ENCODE results near the gene GZMA. TPM values are rescaled to one million over a fixed set of nuclear protein-coding genes. Genes with fewer than 3 reads are reported as not detected.
"Not testable (repeated sequence)": the region's sequence is repeated elsewhere in the genome, so short reads cannot be mapped to it uniquely, and the experiment has no call there.

GZMA gene
- total RNA-seq: 87.6 and 91.2 TPM in 2 replicates

DNA sequence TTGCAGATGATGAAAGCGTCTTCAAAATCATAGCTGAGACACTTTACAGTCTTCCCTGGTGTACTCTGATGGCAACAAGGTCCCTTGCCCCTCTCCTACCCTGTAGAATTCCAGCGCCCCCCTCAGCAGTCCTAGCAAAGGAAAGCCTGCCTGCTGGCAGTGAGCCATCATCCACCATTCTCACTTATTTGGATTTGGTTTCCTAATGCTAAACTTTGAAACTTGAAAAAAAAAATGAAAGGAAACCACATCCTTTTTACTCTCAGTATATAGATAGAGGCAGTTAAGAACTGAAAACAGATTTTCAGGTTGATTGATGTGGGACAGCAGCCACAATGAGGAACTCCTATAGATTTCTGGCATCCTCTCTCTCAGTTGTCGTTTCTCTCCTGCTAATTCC is at the start of gene GZMA:
Gene GZMA, plus strand, starts transcription at position 299 of the 400 bp plus-strand sequence. Its CDS starts 37 bp downstream, at position 336.
- Mint-ChIP-seq H3K4me1 (peaks cover 79% of the 10 kb centered on the region), H3K36me3 (ENCODE audit: low read depth) (peaks cover 54% of the 10 kb centered on the region), H3K4me3 (peak within 1 kb of the TSS; percentile 80), H3K9me3 (peaks cover 25% of the 10 kb centered on the region), H3K27ac (peak within 1 kb of the TSS; percentile 89), H3K27me3 (peaks cover 1% of the 10 kb centered on the region)
- DNase-seq: peak; percentile 86
- intact Hi-C loops (cut with micrococcal nuclease): loop anchor here (1.0 to 2.0 kb wide), 5 partner anchors 30 to 200 kb away; no protein-coding TSS in a partner anchor

DNA sequence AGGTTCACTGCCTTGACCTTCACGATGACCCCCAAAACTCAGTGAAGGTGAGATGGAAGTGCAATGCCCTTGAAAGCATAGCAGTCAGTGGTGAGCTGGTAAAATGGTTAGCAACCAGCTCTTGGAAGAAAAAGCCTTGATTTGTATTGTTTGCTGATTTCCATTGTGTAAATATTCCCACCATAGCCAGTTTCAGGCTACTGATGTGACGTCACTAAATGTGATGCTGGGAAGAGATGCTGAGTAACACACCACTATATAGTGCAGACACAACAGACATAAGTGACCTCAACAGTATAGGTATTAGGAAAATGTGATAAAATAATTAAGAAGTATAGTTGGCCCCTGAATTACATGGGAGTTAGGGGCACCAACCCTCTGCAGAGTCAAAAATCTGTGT is 47.3 kb upstream of the GZMA start:
- H3K27ac Mint-ChIP-seq: no peak overlapping the region

DNA sequence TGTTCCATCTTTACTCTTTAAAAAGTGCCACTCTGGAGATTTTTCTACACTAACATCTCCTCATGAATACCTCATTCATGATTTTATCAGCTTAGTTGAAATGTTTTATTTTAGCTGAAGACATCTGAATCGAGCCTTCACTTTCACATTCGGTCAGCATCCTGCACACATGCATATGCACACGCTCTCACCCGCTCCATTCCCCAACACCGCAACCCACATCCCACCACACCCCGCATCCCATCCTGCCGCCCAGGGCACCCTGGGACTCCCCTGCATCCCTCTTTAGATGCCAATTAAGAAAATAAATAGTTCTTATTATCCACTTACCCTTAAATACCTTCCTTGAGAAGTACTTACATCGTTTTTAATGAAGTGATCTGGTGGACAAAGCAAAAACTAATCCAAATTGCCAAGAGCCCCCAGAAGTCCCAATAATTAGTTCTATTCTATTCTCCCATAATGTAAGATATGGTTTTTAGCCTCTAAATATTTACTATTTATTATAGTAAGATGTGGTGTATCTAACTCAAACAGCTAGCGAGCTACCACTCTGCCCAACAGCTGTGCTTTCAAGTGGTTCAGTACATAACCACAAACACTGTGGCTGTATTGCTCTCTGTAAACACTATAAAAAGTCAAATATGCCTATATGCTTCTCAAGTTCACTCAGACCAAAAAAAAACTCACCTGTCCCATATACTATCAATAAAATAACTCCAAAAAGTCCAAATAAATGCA is 40.2 kb upstream of the GZMA start:
- intact Hi-C loops (cut with micrococcal nuclease): loop anchor here (1.0 kb wide), 3 partner anchors 10 to 40 kb away; partner anchors contain the start of gene GZMA
- Mint-ChIP-seq H3K27me3 (no peaks in the 10 kb centered on the region), H3K36me3 (ENCODE audit: low read depth) (peaks cover 38% of the 10 kb centered on the region)

More for the DNA sequence above, 47.3 kb upstream of the GZMA start:
- no peak overlapping the region for H3K4me3 Mint-ChIP-seq
- intact Hi-C loops (cut with micrococcal nuclease): no loop called here
- H3K9me3 Mint-ChIP-seq: peaks cover 37% of the 10 kb centered on the region
- peaks cover 47% of the 10 kb centered on the region for H3K36me3 Mint-ChIP-seq (ENCODE audit: low read depth)
- no peaks in the 10 kb centered on the region for H3K27me3 Mint-ChIP-seq
- peaks cover 27% of the 10 kb centered on the region for H3K4me1 Mint-ChIP-seq
- no peak for DNase-seq

DNA sequence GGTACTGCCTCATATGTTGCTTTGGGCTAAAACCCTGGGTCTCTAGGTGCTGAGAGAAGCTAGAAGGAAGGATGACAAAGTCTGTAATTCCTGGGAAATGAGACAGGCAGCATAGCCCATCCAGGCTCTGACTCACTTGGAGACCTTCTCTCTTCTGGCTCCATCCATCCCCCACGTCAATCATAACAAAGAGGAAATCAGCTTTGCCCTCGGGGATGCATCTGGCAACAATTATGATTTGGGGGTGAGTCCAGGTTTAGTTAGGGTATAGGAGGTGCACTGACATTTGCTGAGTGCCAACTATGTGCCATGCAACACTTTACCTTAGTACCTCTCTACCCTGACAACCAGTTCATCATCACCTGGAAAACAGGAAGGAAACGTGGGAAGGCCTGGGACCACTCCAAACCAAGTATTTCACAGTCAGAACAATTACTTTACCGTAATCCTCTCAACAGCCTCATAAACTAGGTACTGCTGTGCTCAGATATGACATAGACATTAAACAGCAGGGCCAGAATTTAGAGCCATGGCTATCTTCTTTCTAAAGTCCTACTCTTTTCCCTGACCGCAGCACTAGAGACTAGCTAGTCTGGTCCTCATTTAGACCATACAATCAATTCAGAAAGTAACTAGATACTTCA is 39.1 kb upstream of the GZMA start:
- peaks cover 70% of the 10 kb centered on the region for H3K4me1 Mint-ChIP-seq
- intact Hi-C loops (cut with micrococcal nuclease): no loop called here

More for the DNA sequence above, 40.2 kb upstream of the GZMA start:
- Mint-ChIP-seq H3K4me3 (peak overlapping the region; percentile 85), H3K9me3 (peaks cover 28% of the 10 kb centered on the region), H3K27ac (peak overlapping the region; percentile 94), H3K4me1 (peaks cover 68% of the 10 kb centered on the region)
- peak; percentile 94 for DNase-seq

DNA sequence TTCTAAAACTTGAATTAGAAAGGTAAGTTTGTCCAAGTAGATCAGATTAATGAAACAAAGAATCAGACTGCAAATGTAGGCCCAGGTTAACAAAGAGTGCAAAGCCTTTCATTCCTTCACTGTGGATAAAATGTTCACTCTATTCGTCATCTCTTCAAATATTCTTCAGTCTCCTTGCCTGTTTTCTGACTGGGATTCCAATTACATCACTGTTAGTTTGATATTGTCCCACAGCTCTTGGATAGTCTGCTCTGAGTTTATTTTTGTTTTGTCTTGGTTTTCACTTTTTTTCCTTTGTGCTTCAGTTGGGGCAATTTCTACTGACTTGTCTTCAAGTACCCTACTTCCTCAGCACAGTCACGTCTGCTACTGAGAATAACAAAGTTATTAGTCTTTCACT is 38.5 kb upstream of the GZMA start:
- no peak for DNase-seq
- peaks cover 23% of the 10 kb centered on the region for H3K9me3 Mint-ChIP-seq
- peak overlapping the region; percentile 30 for H3K27ac Mint-ChIP-seq
- H3K27me3 Mint-ChIP-seq: no peaks in the 10 kb centered on the region
- H3K4me3 Mint-ChIP-seq: peak overlapping the region; percentile 10
- H3K4me1 Mint-ChIP-seq: peaks cover 66% of the 10 kb centered on the region
- peaks cover 26% of the 10 kb centered on the region for H3K36me3 Mint-ChIP-seq (ENCODE audit: low read depth)
- intact Hi-C loops (cut with micrococcal nuclease): no loop called here

More for the DNA sequence above, 39.1 kb upstream of the GZMA start:
- DNase-seq: no peak
- Mint-ChIP-seq H3K4me3 (peak overlapping the region; percentile 85), H3K27ac (no peak overlapping the region), H3K36me3 (ENCODE audit: low read depth) (peaks cover 31% of the 10 kb centered on the region), H3K27me3 (no peaks in the 10 kb centered on the region), H3K9me3 (peaks cover 26% of the 10 kb centered on the region)

DNA sequence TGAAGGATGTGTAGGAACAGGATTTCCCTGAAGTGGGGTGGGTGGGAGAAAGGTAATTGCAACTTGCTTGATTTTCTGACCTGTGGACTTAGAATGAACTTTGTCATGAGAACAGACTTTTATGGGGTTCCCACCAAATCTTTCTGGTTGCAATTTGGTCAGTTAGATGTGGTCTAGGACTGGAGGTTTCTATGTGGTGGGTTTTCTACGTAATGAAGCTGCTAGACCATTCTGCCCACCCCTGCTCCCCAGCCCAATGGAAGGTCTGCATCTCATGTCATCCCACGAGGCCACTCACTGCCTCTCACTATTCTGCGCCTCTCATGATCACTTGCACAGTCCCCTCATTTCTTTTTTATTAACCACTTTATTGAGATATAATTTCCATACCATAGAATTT is 37.9 kb upstream of the GZMA start:
- Mint-ChIP-seq H3K36me3 (ENCODE audit: low read depth) (peaks cover 29% of the 10 kb centered on the region), H3K27ac (no peak overlapping the region), H3K9me3 (peaks cover 28% of the 10 kb centered on the region), H3K4me3 (no peak overlapping the region), H3K27me3 (no peaks in the 10 kb centered on the region), H3K4me1 (peaks cover 70% of the 10 kb centered on the region)
- no peak for DNase-seq
- intact Hi-C loops (cut with micrococcal nuclease): no loop called here

DNA sequence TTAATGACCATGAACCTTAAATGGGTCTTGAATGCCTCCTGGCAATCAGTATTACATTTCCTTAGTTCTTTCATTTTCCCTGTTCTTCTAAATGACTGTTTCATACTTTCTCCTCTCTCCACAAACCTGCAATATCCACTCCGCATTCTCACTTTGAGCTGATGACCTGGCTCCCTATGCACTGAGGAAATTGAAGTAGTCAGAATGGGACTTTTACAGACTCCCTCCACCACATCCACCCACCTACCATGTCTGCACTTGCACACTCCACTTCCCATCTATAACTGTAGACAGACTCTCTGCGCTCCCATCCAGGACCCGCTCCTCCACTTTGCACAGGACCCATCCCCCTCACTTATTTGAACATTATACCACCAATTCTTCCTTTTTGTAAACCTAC is 36.2 kb upstream of the GZMA start:
- no peak for DNase-seq
- peak overlapping the region; percentile 2 for H3K4me3 Mint-ChIP-seq
- peaks cover 28% of the 10 kb centered on the region for H3K36me3 Mint-ChIP-seq (ENCODE audit: low read depth)
- peak overlapping the region; percentile 6 for H3K27ac Mint-ChIP-seq
- peaks cover 71% of the 10 kb centered on the region for H3K4me1 Mint-ChIP-seq
- intact Hi-C loops (cut with micrococcal nuclease): no loop called here
- H3K9me3 Mint-ChIP-seq: peaks cover 27% of the 10 kb centered on the region
- H3K27me3 Mint-ChIP-seq: no peaks in the 10 kb centered on the region

DNA sequence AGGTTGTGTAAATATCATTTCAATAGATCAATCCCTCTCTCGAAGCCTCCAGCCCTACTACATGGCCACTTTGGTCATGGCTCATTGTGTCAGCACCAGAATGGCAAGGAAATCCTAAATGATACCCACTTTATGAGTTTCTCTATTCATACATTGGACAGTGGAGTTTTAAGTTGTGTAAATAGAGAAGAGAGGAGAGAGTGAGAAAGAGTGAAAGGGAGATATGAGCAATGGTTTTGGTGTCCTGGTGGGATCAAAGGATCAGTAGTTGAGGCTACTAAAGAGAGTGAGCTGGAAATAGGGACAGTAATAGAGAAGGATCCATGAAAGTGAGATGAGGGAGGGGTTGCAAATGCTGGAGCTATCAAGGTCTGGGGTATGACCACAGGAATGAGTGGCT is 31.5 kb upstream of the GZMA start:
- H3K27ac Mint-ChIP-seq: peak overlapping the region; percentile 47
- peaks cover 57% of the 10 kb centered on the region for H3K4me1 Mint-ChIP-seq
- DNase-seq: no peak
- H3K4me3 Mint-ChIP-seq: peak overlapping the region; percentile 2
- intact Hi-C loops (cut with micrococcal nuclease): no loop called here
- peaks cover 19% of the 10 kb centered on the region for H3K36me3 Mint-ChIP-seq (ENCODE audit: low read depth)
- H3K27me3 Mint-ChIP-seq: no peaks in the 10 kb centered on the region
- peaks cover 19% of the 10 kb centered on the region for H3K9me3 Mint-ChIP-seq

DNA sequence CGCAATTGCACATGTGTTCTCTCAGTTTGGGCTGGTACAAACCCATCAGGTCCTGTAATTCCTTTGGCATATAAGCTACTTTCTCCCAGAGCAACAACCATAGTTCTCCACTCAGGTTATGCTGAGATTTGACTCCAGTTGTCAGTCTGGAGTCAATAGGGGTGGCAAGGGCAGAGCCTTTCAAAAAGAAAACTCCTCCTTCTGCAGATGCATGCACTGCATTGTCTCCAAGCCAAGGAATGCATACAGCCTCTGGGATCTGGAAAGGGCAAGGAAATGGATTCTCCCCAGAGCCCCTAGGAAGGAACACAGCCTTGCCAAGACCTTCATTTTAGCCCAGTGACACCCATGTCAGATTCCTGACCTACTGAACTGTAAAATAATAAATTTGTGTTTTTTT is 31.0 kb upstream of the GZMA start:
- Mint-ChIP-seq H3K9me3 (peaks cover 19% of the 10 kb centered on the region), H3K4me3 (no peak overlapping the region), H3K36me3 (ENCODE audit: low read depth) (peaks cover 17% of the 10 kb centered on the region), H3K27ac (no peak overlapping the region), H3K27me3 (no peaks in the 10 kb centered on the region), H3K4me1 (peaks cover 53% of the 10 kb centered on the region)
- intact Hi-C loops (cut with micrococcal nuclease): no loop called here
- no peak for DNase-seq

DNA sequence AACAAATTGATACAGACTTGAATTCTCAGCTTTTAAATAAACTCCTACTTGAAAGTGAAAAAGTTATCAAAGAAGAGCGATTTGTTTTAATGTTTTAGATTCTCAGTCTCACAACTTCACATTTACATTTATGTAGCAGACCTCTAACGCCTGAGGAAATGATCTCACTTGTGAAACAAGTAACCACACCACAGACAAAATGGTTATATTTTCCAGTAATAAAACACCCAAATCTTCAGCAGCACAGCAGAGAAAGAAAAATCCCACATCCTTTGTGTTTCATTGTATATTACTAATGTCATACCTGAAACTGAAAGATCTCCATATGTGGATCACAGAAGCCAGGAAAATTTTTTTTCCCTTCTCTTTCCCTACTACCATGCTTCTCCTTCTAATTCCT is 29.8 kb upstream of the GZMA start:
- intact Hi-C loops (cut with micrococcal nuclease): loop anchor here (1.0 to 2.0 kb wide), 8 partner anchors 10 to 170 kb away; partner anchors contain the start of gene GZMA
- Mint-ChIP-seq H3K4me1 (peaks cover 41% of the 10 kb centered on the region), H3K4me3 (peak overlapping the region; percentile 65), H3K36me3 (ENCODE audit: low read depth) (peaks cover 15% of the 10 kb centered on the region), H3K27ac (peak overlapping the region; percentile 87), H3K9me3 (peaks cover 9% of the 10 kb centered on the region), H3K27me3 (no peaks in the 10 kb centered on the region)
- peak; percentile 83 for DNase-seq

DNA sequence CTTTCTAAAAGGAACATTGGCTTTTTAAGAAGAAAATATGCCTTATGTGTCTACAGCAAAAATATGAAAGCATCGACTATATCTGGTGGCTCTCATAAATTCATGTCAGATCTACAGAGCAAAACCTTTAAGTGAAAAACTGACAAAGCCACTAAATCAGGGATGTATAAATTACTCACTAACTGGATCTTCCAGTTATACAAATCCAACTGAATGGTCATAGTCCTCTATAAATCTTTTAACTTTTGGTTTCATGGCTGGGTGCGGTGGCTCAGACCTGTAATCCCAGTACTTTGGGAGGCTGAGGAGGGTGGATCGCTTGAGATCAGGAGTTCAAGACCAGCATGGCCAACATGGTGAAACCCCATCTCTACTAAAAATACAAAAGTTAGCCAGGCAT is 29.2 kb upstream of the GZMA start:
- intact Hi-C loops (cut with micrococcal nuclease): loop anchor here (2.0 kb wide), 3 partner anchors 62 to 170 kb away; no protein-coding TSS in a partner anchor
- Mint-ChIP-seq H3K27ac (peak overlapping the region; percentile 87), H3K4me3 (peak overlapping the region; percentile 65), H3K4me1 (peaks cover 41% of the 10 kb centered on the region), H3K9me3 (peaks cover 12% of the 10 kb centered on the region), H3K27me3 (no peaks in the 10 kb centered on the region), H3K36me3 (ENCODE audit: low read depth) (peaks cover 19% of the 10 kb centered on the region)
- DNase-seq: no peak

DNA sequence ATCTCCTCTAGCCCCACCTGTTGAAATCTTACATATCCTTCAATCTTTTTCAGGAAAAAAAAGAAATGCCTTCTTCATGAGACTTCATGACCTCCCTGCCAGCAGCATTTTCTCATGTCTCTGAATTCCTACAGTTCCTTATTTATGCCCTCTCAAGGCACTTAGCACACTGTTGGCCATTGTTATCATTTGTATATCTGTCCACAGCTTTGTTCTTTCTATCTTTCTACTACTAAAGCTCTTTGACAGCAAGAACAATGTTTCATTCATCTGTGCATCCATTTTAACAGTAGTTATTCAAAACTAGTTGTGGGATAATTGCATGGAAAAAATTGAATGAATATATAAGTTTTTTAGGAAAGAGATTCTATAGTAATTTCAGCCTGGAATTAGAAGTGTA is 20.9 kb upstream of the GZMA start:
- Mint-ChIP-seq H3K36me3 (ENCODE audit: low read depth) (peaks cover 33% of the 10 kb centered on the region), H3K9me3 (peaks cover 36% of the 10 kb centered on the region), H3K27me3 (no peaks in the 10 kb centered on the region), H3K4me3 (no peak overlapping the region), H3K4me1 (peaks cover 16% of the 10 kb centered on the region), H3K27ac (no peak overlapping the region)
- DNase-seq: no peak
- intact Hi-C loops (cut with micrococcal nuclease): no loop called here

DNA sequence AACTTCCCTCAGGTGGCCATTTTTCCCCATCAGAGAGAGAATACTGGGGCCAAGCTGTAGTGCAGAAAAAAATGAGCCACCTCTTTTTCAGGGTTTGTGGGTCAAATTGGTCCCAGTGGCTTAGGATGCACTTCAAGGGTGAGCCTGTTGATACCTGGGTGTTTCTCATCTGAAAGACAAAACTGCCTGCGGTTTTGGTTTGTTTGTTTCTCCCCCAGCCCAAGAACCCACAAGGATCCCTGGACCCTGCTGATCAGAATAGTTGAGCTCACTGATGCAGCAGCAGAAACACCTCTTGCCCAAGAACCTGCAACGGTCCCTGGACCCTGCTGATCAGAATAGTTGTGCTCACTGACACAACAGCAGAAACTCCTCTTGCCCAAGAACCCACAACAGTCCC is 13.1 kb upstream of the GZMA start:
- peaks cover 27% of the 10 kb centered on the region for H3K4me1 Mint-ChIP-seq

DNA sequence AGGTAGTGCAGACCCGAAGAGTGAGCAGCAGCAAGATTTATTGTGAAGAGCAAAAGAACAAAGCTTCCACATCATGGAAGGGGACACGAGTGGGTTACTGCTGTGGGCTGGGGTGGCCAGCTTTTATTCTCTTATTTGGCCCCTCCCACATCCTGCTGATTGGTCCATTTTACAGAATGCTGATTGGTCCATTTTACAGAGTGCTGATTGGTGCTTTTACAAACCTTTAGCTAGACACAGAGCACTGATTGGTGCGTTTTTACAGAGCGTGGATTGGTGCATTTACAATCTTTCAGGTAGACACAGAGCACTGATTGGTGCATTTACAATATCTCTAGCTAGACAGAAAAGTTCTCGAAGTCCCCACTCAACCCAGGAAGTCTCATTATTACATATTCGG is 11.4 kb upstream of the GZMA start:
- H3K4me3 Mint-ChIP-seq; H3K27ac Mint-ChIP-seq; intact Hi-C loops (cut with micrococcal nuclease); H3K27me3 Mint-ChIP-seq; DNase-seq: not testable (repeated sequence)
- peaks cover 36% of the 10 kb centered on the region for H3K4me1 Mint-ChIP-seq
- H3K9me3 Mint-ChIP-seq: peaks cover 48% of the 10 kb centered on the region
- peaks cover 39% of the 10 kb centered on the region for H3K36me3 Mint-ChIP-seq (ENCODE audit: low read depth)

More for the DNA sequence above, 13.1 kb upstream of the GZMA start:
- H3K27me3 Mint-ChIP-seq; intact Hi-C loops (cut with micrococcal nuclease); H3K27ac Mint-ChIP-seq; H3K4me3 Mint-ChIP-seq; DNase-seq: not testable (repeated sequence)
- H3K9me3 Mint-ChIP-seq: peaks cover 41% of the 10 kb centered on the region
- H3K36me3 Mint-ChIP-seq (ENCODE audit: low read depth): peaks cover 36% of the 10 kb centered on the region
